Measurements from ENCODE around the gene SHANK1.

SHANK1 gene

GRCh38 chr19:50659318-50660087 is 60.1 kb downstream of the SHANK1 start:
- no peak for DNase-seq (ENCODE audit: low spot score)

GRCh38 chr19:50658441-50659317 is 60.9 kb downstream of the SHANK1 start:
- DNase-seq (ENCODE audit: low spot score): peak; percentile 21

- peak; percentile 54 for DNase-seq (ENCODE audit: low spot score)
Observed at GRCh38 chr19:50657712-50658440, 61.7 kb downstream of the SHANK1 start.

- no peak for DNase-seq (ENCODE audit: low spot score)
Observed at GRCh38 chr19:50657222-50657669, 62.4 kb downstream of the SHANK1 start.

GRCh38 chr19:50654882-50655281 is 64.7 kb downstream of the SHANK1 start:
- DNase-seq (ENCODE audit: low spot score): no peak

- DNase-seq (ENCODE audit: low spot score): no peak
Observed at GRCh38 chr19:50652722-50653121, 66.9 kb downstream of the SHANK1 start.

- DNase-seq (ENCODE audit: low spot score): no peak
Observed at GRCh38 chr19:50651174-50651573, 68.4 kb downstream of the SHANK1 start.

GRCh38 chr19:50649433-50650391 is 69.9 kb downstream of the SHANK1 start, which contains the start of gene C19orf81:
C19orf81 (plus strand) TSS chr19:50649445; CDS start chr19:50649445, 0 bp downstream.
- DNase-seq (ENCODE audit: low spot score): no peak

GRCh38 chr19:50648659-50649058 is 70.9 kb downstream of the SHANK1 start:
- DNase-seq (ENCODE audit: low spot score): no peak

GRCh38 chr19:50647879-50648615 is 71.6 kb downstream of the SHANK1 start:
- DNase-seq (ENCODE audit: low spot score): no peak

- no peak for DNase-seq (ENCODE audit: low spot score)
Observed at GRCh38 chr19:50646074-50646807, 73.4 kb downstream of the SHANK1 start.

GRCh38 chr19:50645107-50645506 is 74.5 kb downstream of the SHANK1 start:
- DNase-seq (ENCODE audit: low spot score): no peak

GRCh38 chr19:50644315-50644915 is 75.2 kb downstream of the SHANK1 start:
- DNase-seq (ENCODE audit: low spot score): no peak

- DNase-seq (ENCODE audit: low spot score): no peak
Observed at GRCh38 chr19:50640368-50640767, 79.2 kb downstream of the SHANK1 start.

- no peak for DNase-seq (ENCODE audit: low spot score)
Observed at GRCh38 chr19:50639121-50640112, 80.2 kb downstream of the SHANK1 start, which contains the start of gene SYT3. SYT3 (minus strand) TSS chr19:50639881; CDS start chr19:50637411, 2,470 bp downstream.

GRCh38 chr19:50638600-50638999 is 81.0 kb downstream of the SHANK1 start:
- no peak for DNase-seq (ENCODE audit: low spot score)

GRCh38 chr19:50636317-50637085 is 83.1 kb downstream of the SHANK1 start:
- DNase-seq (ENCODE audit: low spot score): no peak

Measured in CD4-positive, alpha-beta T cell treated with Interleukin-6 at 100 ng/mL for 8 hours (primary cell).